Measurements from ENCODE around the gene TBC1D2B. TPM values are rescaled to one million over a fixed set of nuclear protein-coding genes. Genes with fewer than 3 reads are reported as not detected.

TBC1D2B gene
- total RNA-seq, 1 experiment from 2014 or later: 17.6 TPM

- no peak overlapping the region; the same call in 1 of the 2 replicates for H3K14ac ChIP-seq (ENCODE audit: insufficient read depth, low read length)
- no peak overlapping the region for H2BK15ac ChIP-seq (ENCODE audit: low read depth, low read length)
- no peaks in the 10 kb centered on the region for H3K9me3 Mint-ChIP-seq
- no peak overlapping the region for H3K27ac Mint-ChIP-seq
- H3T11ph ChIP-seq (ENCODE audit: low read length): no peak overlapping the region
- no peak overlapping the region for H2BK120ac ChIP-seq (ENCODE audit: low read depth, low read length, poor library complexity, severe bottlenecking)
- H3K4me2 ChIP-seq (ENCODE audit: insufficient read depth, insufficient read length, low read length): no peak overlapping the region
- WGBS (ENCODE audit: extremely low coverage, insufficient read length, low lambda C conversion rate): no CpG with 5 or more reads among the region's 10 CpGs
- H4K20me1 ChIP-seq (ENCODE audit: control insufficient read depth, insufficient read depth, insufficient read length): no peaks in the 10 kb centered on the region
- no peaks in the 10 kb centered on the region for H3K23me2 ChIP-seq (ENCODE audit: insufficient read length, low read depth, low read length, poor library complexity, severe bottlenecking)
- no peak overlapping the region for H2AK5ac ChIP-seq (ENCODE audit: insufficient read length, low read length)
- H2AFZ ChIP-seq (ENCODE audit: low read length): no peak overlapping the region
- no peak overlapping the region; a peak in 1 of 5 replicates for H3K4me3 Mint-ChIP-seq
- H3K79me1 ChIP-seq (ENCODE audit: insufficient read depth, low read depth, low read length, poor library complexity, severe bottlenecking): no peaks in the 10 kb centered on the region
- no peaks in the 10 kb centered on the region for H3K9me3 ChIP-seq (ENCODE audit: control insufficient read depth, low read depth, low read length)
- no peaks in the 10 kb centered on the region for H3K27me3 ChIP-seq (ENCODE audit: insufficient read depth, low read length)
- no peaks in the 10 kb centered on the region for H3K36me3 Mint-ChIP-seq (ENCODE audit: insufficient read depth in 1 of 3, low read depth in 3 of 3)
- H3K56ac ChIP-seq (ENCODE audit: insufficient read length, low read depth, low read length): no peak overlapping the region
- no peaks in the 10 kb centered on the region for H3K27me3 Mint-ChIP-seq (ENCODE audit: low read depth)
- no peak overlapping the region for H4K5ac ChIP-seq (ENCODE audit: insufficient read length, low read depth, low read length)
- no peak for DNase-seq
- H2BK20ac ChIP-seq (ENCODE audit: low read depth, low read length, poor library complexity, severe bottlenecking): no peak overlapping the region
- H3K4me1 ChIP-seq (ENCODE audit: insufficient read depth, low read length): no peaks in the 10 kb centered on the region
- TF ChIP-seq, protein P1, sequence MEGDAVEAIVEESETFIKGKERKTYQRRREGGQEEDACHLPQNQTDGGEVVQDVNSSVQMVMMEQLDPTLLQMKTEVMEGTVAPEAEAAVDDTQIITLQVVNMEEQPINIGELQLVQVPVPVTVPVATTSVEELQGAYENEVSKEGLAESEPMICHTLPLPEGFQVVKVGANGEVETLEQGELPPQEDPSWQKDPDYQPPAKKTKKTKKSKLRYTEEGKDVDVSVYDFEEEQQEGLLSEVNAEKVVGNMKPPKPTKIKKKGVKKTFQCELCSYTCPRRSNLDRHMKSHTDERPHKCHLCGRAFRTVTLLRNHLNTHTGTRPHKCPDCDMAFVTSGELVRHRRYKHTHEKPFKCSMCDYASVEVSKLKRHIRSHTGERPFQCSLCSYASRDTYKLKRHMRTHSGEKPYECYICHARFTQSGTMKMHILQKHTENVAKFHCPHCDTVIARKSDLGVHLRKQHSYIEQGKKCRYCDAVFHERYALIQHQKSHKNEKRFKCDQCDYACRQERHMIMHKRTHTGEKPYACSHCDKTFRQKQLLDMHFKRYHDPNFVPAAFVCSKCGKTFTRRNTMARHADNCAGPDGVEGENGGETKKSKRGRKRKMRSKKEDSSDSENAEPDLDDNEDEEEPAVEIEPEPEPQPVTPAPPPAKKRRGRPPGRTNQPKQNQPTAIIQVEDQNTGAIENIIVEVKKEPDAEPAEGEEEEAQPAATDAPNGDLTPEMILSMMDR (conservative IDR thresholded peaks at IDR 0.05): no peak
- no peak overlapping the region for H2BK5ac ChIP-seq (ENCODE audit: insufficient read length, low read length)
- H3K9ac ChIP-seq (ENCODE audit: extremely low read depth, insufficient read length, low read length): no peak overlapping the region
- peaks cover 18 to 19% of the 10 kb centered on the region in 2 experiments for H3K4me1 Mint-ChIP-seq
- H3K23ac ChIP-seq (ENCODE audit: insufficient read length, low read depth, low read length): no peak overlapping the region
- no peaks in the 10 kb centered on the region for H3K79me2 ChIP-seq (ENCODE audit: insufficient read depth, low read length)
- no peak overlapping the region for H3K27ac ChIP-seq (ENCODE audit: insufficient read length, low read depth, low read length)
- H3K18ac ChIP-seq (ENCODE audit: insufficient read length, low read depth, low read length): no peak overlapping the region
- no peak overlapping the region for H4K8ac ChIP-seq (replicated peaks; ENCODE audit: insufficient read length, low read depth, low read length)
- H3K4ac ChIP-seq (ENCODE audit: low read depth, low read length): no peak overlapping the region
- no peak overlapping the region for H4K91ac ChIP-seq (ENCODE audit: insufficient read length, low read depth, low read length)
- H2BK12ac ChIP-seq (ENCODE audit: insufficient read length, low read depth, low read length): no peak overlapping the region
Observed at GRCh38 chr15:78058401-78058935, 19.0 kb downstream of the TBC1D2B start.

Measured in H9 (cell line).